ENCODE data around the gene CCDC177.

CCDC177 gene

GRCh38 chr14:69530095-69530494 lies 44.6 kb downstream of the CCDC177 start:
- DNase-seq (ENCODE audit: low read depth, low spot score), result no peak

GRCh38 chr14:69529563-69529962 lies 45.1 kb downstream of the CCDC177 start:
- no peak for DNase-seq (ENCODE audit: low read depth, low spot score)

GRCh38 chr14:69528930-69529329 lies 45.7 kb downstream of the CCDC177 start:
- no peak for DNase-seq (ENCODE audit: low read depth, low spot score)

GRCh38 chr14:69528143-69528542 lies 46.5 kb downstream of the CCDC177 start:
- DNase-seq (ENCODE audit: low read depth, low spot score), result no peak

GRCh38 chr14:69527635-69528034 lies 47.0 kb downstream of the CCDC177 start:
- no peak for DNase-seq (ENCODE audit: low read depth, low spot score)

- no peak for DNase-seq (ENCODE audit: low read depth, low spot score)
Observed at GRCh38 chr14:69525896-69526295, 48.8 kb downstream of the CCDC177 start.

GRCh38 chr14:69522026-69522425 lies 52.6 kb downstream of the CCDC177 start:
- DNase-seq (ENCODE audit: low read depth, low spot score), result no peak

Measured in activated naive CD8-positive, alpha-beta T cell treated with anti-CD3 and anti-CD28 coated beads, Interleukin-2, amount 50 U/mL, for 16 hours (primary cell).